ENCODE data around the gene KDM1A.

Gene KDM1A

DNA sequence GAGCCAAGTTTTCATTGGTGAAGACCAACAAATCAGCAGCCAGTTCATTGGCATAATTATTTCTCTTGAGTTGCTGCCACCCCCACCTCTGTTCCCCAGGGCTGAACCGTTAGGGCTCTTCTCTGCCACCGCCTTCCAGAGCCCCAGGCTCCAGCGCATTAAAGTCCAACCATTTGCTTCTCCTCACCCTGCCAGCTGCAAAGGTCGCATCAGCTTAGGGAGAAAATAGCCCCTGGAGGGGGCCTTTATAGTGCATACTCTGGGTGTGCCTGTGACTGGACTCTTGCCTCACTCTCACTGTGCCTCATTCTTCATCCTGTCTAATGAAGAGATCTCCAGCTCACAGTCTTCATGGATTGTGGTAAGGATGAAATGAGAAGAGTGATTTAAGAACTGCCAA lies 50.4 kb downstream of the KDM1A start:
- no peak for DNase-seq (ENCODE audit: low read depth in 2 of 2)

DNA sequence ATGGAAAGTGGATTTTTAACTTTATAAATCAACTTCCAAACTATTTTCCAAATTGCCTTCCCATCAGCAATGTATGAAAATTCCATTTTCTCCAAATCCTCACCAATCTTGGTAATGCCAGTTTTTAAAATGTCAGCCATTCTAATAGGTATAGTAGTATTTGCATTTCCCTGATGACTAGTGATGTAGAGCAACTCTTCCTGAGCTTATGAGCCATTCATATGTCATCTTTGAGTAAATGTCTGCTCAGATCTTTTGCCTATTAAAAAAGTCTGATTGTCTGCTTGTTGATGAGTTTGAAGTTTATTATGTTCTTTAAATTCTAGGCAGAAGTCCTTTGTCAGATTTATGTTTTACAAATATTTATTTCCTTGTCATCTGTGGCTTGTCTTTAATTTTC lies 54.7 kb downstream of the KDM1A start:
- no peak for DNase-seq (ENCODE audit: low read depth in 2 of 2)

DNA sequence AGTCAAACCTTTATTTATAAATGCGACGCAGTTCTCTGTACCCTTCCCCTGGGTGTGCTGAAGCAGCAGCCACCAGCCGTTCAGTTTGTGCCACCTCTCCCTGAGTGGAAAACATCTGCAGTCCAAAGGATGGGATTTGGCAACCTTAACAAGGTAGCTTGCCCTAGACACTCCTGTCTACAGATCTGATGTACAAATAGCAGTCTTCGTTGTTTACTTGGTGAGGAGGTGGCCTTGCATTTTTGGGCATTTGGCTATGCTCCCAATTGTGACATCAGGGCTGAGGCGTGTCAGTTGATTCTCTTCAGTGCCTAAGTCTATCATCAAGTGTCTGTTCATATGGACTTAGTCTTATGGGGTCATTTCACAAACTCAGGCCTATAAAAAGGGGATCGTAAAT lies 59.8 kb downstream of the KDM1A start:
- DNase-seq (ENCODE audit: low read depth in 2 of 2) = no peak

DNA sequence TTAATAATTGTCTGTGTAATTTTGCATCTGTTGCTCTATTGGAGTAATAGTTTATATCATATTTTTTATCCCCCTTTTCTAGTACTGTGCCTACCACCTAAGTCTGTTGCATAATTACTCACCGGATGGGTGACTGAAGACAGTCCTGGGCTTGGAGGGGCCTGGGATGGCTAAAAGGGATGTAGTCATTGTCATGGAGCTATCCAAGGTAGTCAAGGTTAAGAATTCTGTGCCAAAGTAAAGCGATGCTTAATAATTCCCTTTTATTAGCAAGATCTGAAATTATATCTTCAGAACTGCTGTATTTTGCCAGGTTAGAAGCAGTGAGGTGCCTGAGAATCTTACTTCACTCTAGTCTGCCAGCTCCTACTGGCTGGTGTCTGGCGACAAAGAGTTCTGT lies 61.6 kb downstream of the KDM1A start:
- DNase-seq (ENCODE audit: low read depth in 2 of 2) = no peak

DNA sequence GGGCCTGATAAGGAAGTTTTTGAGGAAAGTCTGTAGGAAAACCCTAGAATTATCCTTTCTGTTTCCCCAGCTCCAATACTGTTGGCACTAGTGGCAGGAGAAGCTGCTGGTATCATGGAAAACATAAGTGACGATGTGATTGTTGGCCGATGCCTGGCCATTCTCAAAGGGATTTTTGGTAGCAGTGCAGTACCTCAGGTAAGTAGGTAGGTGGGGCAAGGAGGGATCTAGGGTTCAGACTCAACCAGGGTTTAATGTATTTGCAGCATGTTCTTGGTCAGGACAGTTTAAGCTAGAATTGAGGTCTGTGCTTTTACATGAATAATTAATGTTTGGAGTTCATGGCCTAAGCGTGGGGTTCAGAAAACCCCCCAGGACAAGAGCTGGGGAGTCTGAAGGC lies 62.1 kb downstream of the KDM1A start:
- no peak for DNase-seq (ENCODE audit: low read depth in 2 of 2)

DNA sequence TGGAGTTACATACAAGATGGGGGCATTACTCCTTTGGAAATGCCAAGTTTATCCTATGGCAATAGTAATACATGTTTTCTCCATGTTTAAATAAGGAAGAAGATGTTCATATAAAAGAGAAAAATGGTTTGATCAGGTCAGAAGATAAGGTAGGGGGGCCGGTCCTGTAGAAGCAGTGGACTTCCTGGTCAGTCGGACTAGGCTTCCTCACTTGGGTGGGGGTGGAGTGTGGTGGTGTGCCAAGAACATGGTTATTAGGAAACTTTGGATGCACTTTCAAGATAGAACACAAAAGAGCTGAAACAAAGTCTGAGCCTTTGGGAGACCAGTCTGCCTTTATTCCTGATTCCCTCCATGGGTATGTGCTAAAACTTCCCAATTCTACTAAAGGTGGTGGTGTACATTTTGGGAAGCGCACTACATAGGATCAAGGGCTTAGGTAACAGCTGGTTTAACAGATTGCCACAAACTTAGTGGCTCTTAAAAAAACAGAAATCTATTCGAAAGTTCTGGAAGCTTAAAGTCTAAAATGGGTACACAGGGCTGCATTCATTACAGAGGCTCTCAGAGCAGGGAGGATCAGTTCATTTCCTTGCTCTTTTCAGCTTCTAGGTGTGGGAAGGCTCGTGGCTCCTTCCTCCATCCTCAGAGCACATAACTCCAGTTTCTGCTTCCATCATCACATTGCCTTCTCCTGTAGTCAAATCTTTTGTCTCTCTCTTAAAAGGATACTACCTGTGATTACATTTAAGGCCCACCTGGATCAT lies 64.6 kb downstream of the KDM1A start:
- no peak for DNase-seq (ENCODE audit: low read depth in 2 of 2)

DNA sequence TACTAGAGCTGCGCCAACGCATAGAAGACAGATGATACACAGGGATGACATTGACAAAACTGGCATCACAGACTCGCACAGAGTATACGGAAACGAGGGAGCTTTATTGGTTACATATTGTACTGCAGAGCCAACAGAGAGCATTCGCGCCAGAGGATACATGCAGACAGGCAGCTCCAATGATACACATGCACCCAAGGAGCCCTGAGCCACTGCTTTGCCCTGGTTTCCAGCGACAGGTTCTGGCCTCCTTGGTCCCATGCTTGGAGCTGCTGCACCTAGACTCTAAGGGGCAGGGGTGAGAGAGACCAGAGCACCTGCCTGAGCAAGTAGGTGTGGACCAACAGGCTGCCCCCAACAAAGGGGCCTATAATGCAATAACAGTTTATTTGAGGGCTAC lies 65.6 kb downstream of the KDM1A start:
- no peak for DNase-seq (ENCODE audit: low read depth in 2 of 2)

DNA sequence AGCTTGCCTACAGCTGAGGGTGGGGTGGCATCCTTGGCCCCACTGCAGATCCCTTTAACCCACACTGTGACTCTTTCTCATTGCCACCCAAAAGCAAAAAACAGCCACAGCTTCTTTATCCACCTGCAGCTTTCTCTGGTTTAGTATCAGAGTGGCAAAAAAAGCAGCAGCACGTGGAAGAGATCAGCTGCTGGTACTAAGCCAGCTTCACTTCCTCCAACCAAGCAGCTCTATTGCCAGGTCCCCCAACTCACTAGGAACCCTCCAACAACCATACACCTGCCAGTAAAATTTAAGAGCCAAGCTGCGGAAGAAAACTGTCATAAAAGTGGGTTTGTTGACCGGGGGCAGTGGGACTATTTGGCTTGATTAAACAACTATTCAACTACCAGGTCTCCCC lies 66.4 kb downstream of the KDM1A start:
- no peak for DNase-seq (ENCODE audit: low read depth in 2 of 2)

DNA sequence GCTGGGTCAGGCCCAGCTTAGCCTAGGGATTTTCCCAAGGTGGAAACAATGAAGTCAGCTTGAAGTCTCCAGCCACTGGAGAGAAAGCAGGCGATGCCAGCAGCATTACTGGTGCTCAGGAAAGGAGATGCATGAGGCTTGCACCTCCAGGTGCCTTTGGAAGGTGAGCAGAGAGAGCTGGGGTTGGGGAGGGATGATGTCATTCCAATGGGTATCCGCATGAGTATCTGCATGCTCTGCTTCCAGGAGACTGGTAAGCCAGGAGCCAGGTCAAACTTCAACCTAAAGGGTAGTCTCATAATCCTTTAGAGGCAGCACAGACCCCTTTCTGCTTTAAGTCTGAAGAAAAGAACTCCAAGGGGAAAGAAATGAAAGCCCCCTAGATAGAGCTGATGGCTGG lies 68.8 kb downstream of the KDM1A start:
- DNase-seq (ENCODE audit: low read depth in 2 of 2) = no peak

DNA sequence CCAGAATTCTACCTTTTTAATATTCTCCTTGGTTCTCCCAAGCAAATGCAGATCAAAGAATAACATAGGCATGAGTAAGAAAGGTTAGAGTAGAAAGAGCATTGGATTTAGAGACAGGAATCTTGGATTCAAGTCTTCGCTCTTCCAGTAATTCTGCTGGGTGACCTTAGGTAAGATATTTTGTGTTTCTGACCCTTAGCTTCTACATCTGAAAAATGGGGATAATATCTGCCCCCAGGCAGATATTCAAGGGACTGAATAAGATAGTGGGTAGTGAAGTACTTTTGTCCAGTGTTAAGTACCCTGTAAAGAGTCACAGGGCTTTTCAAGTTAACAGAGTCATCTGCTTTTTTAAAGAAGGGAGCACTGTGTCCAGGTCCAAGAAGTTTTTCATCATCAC lies 70.8 kb downstream of the KDM1A start:
- no peak for DNase-seq (ENCODE audit: low read depth in 2 of 2)

DNA sequence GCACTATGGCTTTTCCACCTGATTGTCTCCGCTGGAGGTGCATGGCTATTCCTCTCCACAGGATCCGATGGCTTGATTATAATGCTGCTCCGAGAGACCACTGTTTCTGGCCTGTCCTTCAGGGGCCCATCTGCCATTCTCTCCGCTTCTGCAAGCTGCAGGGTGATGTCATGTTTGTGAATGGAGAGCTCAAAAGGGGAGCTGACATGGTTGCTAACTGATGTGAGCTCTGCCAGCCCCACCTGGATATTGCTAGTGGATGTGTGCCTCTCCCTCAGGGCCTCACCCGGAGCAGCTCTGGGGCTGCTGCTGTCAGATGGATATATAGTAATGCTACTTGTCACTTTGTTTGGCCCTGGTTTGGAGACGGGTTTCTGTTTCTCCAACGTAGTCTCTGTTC lies 72.3 kb downstream of the KDM1A start:
- no peak for DNase-seq (ENCODE audit: low read depth in 2 of 2)

DNA sequence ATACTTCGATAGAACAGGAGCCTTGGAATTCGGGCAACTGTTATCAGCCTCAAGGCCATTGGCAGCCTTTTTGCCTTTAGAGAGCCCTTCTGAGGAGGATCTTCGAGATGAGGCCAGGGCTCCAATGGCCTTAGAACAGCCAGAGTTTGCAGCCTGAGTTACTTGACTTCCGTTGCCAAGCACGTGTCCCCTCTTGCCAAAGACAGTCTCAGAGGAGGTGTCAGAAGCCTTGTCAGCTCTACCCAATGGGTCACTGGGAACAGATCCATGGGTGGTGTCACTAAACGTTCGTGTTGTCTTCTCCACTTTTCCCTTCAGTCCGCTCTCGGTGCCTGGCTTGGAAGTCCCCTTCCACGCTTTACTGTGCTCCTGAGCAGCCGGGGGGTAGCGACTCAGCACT lies 73.2 kb downstream of the KDM1A start:
- no peak for DNase-seq (ENCODE audit: low read depth in 2 of 2)

DNA sequence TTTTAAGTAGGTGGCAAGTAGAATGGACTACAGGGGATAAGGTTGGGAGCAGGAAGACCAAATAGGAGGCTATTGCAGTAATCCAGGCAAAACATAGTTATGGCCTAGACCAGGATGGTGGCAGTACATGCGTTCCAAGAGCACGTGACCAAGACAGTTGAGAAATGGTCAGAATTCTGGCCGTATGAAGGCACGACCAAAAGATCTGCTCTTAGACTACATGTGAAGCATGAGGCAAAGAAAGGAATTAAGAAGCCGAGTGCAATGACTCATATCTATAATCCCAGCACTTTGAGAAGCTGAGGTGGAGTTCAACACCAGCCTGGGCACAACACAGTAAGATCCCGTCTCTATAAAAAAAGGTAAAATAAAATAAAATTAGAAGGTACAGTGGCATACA lies 78.0 kb downstream of the KDM1A start:
- no peak for DNase-seq (ENCODE audit: low read depth in 2 of 2)

DNA sequence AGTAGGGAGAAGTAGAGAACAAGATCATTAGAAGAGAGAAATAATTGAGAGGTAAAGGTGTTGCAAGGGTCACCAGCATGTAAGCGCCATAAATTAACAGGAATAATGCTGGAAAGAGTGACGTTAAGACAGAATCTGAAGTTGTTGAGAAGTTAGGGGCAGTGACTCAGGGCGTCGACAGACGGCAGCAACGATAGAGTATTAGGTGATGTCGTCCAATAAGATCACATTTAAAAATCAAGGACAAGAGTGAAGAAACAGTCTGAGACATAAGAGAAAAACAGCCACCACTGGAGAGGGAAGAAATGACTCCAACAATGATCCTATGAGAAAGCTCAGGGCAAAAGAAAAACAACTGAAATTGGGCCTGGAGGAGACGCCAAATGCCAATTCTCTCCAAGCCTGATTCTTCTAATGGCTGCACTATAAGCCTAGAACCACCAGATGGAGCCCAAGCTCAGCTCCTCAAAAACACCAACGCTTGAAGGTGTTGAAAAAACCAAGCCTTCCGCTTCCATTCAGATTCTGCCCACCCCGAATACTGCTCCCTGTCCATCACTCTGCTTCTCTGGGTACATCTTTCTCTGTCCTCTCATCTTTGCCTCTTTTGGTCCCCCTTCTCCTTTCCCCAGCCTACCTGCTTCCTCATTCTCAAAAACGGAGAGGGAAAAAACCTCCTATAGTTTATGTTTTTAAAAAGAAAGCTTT lies 79.3 kb downstream of the KDM1A start:
- peak; percentile 24 to 28 for DNase-seq (ENCODE audit: low read depth in 2 of 2)

DNA sequence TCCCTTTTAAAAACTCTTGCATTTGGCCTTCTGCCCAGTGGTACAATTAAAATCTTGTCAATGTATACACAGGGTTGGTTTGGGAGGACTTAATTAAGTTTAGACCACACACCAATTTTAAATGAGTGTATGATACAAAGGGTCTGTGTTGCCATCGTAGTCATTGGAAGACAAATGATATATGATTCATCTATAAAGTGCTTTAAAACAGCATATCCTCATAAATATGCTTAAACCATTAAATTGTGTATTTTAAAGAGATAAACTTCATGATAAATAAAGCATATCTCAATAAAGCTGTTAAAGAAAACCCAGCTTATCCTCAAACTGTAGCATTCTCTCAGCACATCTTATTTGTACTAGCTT lies 79.9 kb downstream of the KDM1A start:
- no peak for DNase-seq (ENCODE audit: low read depth in 2 of 2)

DNA sequence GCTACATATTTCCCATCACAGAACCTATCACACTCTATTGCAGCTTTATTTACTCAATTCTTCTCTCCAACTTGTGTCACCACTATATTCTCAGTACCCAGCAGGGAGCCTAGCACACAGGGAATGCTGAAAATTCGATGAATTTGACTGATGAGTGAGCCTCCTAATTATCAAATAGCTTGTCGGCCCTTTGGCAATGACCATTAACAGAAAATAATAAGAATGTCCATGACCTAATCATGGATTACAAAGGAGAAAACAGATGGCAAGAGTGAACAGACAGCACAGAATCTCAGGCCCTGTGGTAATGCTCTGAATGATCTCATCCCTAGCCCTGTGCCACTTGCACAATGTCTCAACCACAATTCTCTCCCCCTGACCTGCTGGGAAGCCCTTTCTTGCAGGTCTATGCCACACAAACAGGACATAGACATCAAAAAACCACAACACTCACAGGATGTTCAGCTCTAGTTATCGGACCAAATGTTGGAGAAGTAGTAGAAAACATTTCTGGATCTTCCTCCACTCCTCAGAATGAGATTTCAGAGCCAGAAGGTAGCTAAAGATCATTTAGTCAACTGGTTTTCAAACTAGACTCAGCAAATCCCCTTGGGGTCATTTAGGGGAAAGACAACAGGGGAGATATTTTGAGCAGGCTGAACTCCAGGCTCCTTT lies 80.9 kb downstream of the KDM1A start:
- DNase-seq (ENCODE audit: low read depth in 2 of 2) = no peak

DNA sequence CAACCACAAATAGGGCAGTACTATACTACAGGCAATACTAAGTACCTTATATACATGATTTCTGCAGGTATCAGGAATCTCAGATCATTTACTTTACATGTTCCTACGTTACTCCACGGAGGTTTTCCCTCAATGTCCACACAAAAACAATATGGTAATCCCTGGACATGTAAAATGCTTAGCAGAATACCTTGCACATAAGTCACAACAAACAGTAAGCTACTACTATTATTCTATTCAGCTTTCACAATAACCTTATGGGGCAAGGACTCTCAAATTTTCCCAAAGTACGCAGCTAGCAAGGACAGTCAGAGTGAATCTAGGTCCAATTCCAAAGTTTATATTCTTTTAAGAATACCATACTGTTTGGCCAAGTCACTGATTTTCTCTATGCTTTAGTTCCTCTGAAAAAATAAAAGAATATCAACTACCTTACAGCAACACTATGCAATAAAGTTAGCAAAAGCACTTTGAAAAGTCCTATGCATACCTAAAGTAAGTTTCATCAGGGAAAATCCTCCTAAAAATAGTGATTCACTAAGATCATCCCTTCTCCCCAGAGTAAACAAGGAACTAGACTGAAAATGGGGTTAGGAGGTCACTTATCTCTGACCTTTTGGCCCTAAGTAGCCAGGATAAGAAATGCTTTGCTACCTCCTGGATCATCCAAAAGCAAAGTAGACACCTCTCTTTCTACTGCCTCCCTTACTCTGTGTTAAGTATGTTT lies 82.0 kb downstream of the KDM1A start:
- no peak for DNase-seq (ENCODE audit: low read depth in 2 of 2)

DNA sequence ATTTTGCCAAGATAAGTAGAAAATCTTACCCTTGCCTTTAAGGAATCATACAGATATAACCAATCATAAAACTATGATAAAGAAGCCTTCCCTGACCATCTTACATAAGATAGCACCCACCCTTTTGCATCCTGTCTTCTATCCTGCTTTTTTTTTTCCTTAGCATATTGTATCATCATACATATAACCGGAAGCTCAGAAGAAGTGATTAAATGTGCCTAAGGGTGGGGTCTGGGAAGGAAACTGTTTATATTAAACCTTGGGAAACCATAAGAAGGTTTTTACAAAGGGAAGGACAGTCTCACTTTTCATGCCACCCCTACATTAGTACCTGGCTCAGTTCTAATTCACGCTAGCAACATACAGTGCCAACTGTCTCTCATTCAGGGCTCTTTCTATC lies 82.6 kb downstream of the KDM1A start:
- no peak for DNase-seq (ENCODE audit: low read depth in 2 of 2)

DNA sequence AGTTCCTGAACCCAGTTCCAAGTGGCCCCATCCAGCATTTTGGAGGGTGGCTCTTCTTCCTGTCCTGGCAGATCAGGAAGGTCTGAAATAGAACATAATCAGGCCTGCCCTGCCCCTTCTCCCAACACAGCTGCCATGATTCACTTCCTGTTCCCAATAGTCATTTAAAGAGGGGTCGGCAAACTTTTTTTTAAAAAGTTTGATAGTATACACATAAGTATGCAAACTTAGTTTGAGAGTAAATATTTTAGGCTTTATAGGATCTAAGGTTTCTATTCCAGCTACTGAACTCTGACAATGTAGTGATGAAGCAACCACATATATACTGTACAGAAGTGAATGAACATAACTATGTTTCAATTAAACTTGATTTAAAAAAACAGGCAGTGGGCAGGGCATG lies 83.0 kb downstream of the KDM1A start:
- DNase-seq (ENCODE audit: low read depth in 2 of 2) = no peak

DNA sequence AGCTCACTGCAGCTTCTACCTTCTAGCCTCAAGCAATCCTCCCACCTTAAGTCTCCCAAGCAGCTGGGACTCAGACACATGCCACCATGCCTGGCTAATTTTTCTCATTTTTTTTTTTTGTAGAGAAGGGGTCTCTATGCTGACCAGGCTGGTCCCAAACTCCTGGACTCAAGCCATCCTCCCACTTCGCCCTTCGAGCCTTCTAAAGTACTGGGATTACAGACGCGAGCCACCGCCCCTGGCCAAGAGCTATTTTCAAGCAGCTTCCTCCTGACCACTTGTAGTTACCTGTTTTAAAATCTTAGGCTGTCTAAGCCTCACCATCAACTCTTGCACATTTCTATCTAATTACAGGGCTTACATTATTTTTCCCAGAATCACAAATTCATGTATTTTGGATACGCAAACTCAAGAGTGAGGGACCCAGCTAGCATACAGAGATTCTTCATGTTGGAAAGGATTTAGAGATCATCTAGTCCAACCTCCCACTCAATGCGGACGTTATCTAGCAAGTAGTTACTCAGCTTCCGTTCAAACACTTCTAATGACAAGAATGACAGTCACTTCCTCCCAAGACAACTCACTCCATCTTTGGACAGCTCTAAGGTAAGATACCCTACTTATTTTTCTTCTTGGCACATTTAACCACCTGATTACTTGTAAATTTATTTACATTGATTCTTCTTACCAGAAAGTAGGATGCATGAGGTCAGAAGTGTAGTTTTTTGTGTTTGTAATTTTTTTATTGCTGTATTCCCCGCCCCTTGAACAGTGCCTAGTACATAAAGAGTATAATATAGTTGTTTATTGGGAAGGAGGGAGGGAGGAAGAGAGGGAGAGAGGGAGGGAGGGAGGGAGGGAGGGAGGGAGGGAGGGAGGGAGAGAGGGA lies 84.0 kb downstream of the KDM1A start:
- no peak for DNase-seq (ENCODE audit: low read depth in 2 of 2)

DNA sequence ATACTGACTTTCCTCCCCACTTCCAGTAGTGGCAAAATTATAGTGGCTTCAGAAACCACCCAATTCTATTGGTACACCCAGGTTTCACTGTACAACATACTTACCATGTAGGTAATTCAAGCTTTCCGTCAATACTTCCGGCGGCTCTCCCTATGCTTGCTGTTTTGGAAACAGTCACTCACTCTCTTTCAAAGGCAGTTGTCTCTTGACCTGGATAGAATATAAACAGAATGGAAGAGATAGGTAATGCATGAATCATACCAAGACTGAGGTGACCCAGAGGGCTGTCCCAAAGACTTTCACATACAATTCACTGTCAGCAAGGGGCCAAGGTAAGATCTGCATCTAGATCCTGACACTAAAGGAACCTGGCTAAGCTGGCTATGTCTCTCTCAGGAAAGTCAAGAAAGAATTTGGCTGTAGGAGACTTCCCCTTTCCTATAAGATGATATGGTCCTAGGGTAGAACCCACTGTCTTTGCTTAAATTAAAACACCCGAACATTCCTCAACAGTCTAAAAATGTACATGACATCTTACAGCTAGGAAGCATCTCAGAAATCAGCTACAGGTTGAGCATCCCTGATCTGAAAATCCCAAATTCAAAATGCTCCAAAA lies 89.8 kb downstream of the KDM1A start:
- DNase-seq (ENCODE audit: low read depth in 2 of 2) = no peak

Measured in stimulated activated CD4-positive, alpha-beta T cell treated with anti-CD3 and anti-CD28 coated beads, Interleukin-1b, Interleukin-23, amount 100 ng/mL, for 1 hour (primary cell).